Measurements from ENCODE around the gene NFASC.

GRCh38 chr1:204896787-204897469, 26.3 kb downstream of the NFASC start:
- no peak for TF ChIP-seq CTCF (IDR thresholded peaks at IDR 0.05; ENCODE audit: insufficient read depth, low read depth, low read length)
- no peak for TF ChIP-seq EZH2 (IDR thresholded peaks at IDR 0.05; ENCODE audit: insufficient read depth, low read length)

Measured in astrocyte (in vitro differentiated cells and primary cell).